Stomach (tissue), 9 donors: Measurements from ENCODE around the gene RAB6A. TPM values are rescaled to one million over a fixed set of nuclear protein-coding genes. Genes with fewer than 3 reads are reported as not detected.

ENCODE experiments used
- DNase-seq, 2 donors: peaks; one replicate each; pipeline versions ENCODE4 v3.0.0 to v3.0.0-alpha.2; 2013 to 2019
- H3K27ac ChIP-seq, 5 donors: fragments of 200-600 bp in 4 of 5; sonication (generic) in 4 of 5; one replicate each; pipeline ENCODE4 v1.5.1; 2013 to 2019; ENCODE audit warnings: mild to moderate bottlenecking in 1 of 5, moderate library complexity in 1 of 5
- H3K27me3 ChIP-seq, 3 donors: fragments of 200-600 bp; sonication (generic); one replicate each; pipeline ENCODE4 v1.5.1; 2017 to 2019; ENCODE audit warnings: mixed run types in 1 of 3
- H3K36me3 ChIP-seq, 4 donors: fragments of 200-600 bp; sonication (generic); 1 replicate in 3 of 4; 2 replicates in 1 of 4; pipeline ENCODE4 v1.5.1; 2016 to 2019
- H3K4me1 ChIP-seq, 4 donors: fragments of 200-600 bp; sonication (generic); one replicate each; pipeline ENCODE4 v1.5.1; 2016 to 2019
- H3K4me3 ChIP-seq, 4 donors: fragments of 200-600 bp; sonication (generic) in 3 of 4; one replicate each; pipeline ENCODE4 v1.5.1; 2016 to 2019; ENCODE audit warnings: mild to moderate bottlenecking in 1 of 4
- H3K9me3 ChIP-seq, 4 donors: fragments of 200-600 bp; sonication (generic); one replicate each; pipeline ENCODE4 v1.5.1; 2016 to 2019
- CTCF ChIP-seq, 7 experiments: fragments of 450-650 bp in 4 of 7; fragments of 200-600 bp in 3 of 7; sonication (generic) in 3 of 7; IDR thresholded peaks; one replicate each; pipeline ENCODE4 v1.5.1; 2016 to 2019; ENCODE audit warnings: antibody characterized with exemption in 7 of 7, control low read depth in 2 of 7, mild to moderate bottlenecking in 1 of 7
- EP300 ChIP-seq: sonication (generic); formaldehyde crosslinking; IDR thresholded peaks from one replicate; pipeline ENCODE4 v1.6.1; 2017; ENCODE audit warnings: antibody characterized with exemption
- POLR2A ChIP-seq, 4 donors: fragments of 450-650 bp; IDR thresholded peaks; one replicate each; pipeline ENCODE4 v1.6.1; 2016; ENCODE audit warnings: antibody characterized with exemption in 4 of 4, control low read depth in 2 of 4, mild to moderate bottlenecking in 1 of 4, moderate library complexity in 1 of 4
- POLR2AphosphoS5 ChIP-seq, 3 donors: sonication (generic); formaldehyde crosslinking; IDR thresholded peaks; one replicate each; pipeline ENCODE4 v1.6.1; 2016; ENCODE audit warnings: antibody characterized with exemption in 3 of 3
- WGBS, 5 donors: extraction: QIAGEN DNeasy Blood & Tissue Kit in 3 of 5; methylation state at CpG; one replicate each; pipeline versions ENCODE4 v1.1.5 to v1.1.7; 2013 to 2018; 5-methylcytosine and 5-hydroxymethylcytosine counted together
- intact Hi-C: fragments of 100-400 bp; cut with DNase I; formaldehyde crosslinking; loops from one replicate; pipeline ENCODE4 v1.15.1; 2023; ENCODE audit warnings: low total_unique reads
- polyA plus RNA-seq, 3 donors: library from polyadenylated mRNA; stranded (reverse); fragments of 200-250 nt; gene quantifications; one replicate each; pipeline ENCODE4 v1.2.3, GENCODE V29; 2013
- total RNA-seq, 5 donors: library from RNA; depleted of rRNA; stranded (reverse); fragments of >200 nt; gene quantifications; one replicate each; pipeline versions ENCODE4 v1.1.0 to v1.2.3, GENCODE V29; 2014 to 2016
- donor health status: healthy with polysubstance abuse.
- donor health status: Bipolar disorder and iron deficiency.
- donor health status: healthy.

RAB6A gene
- total and polyA plus RNA-seq, 8 donors = 34.7 to 373 (median 70.8) TPM

GRCh38 chr11:73652046-73652730 is 108.7 kb downstream of the RAB6A start:
- WGBS, 5 donors = 32 to 57% (median 47%) methylated on average over 7 to 8 of the region's 8 CpGs
- peak in 1 of 2 donors; percentile 84 for DNase-seq
- Histone ChIP-seq H3K36me3 (peaks cover 0 to 18% (median 0%) of the 10 kb centered on the region in 4 donors), H3K4me1 (peaks cover 0 to 21% (median 11%) of the 10 kb centered on the region in 4 donors), H3K27ac (no peak overlapping the region), H3K27me3 (no peaks in the 10 kb centered on the region), H3K9me3 (no peaks in the 10 kb centered on the region), H3K4me3 (no peak overlapping the region)
- no peak for TF ChIP-seq CTCF (IDR thresholded peaks at IDR 0.05)
- TF ChIP-seq POLR2A (IDR thresholded peaks at IDR 0.05) = no peak
- no peak for TF ChIP-seq EP300
- TF ChIP-seq POLR2AphosphoS5 (IDR thresholded peaks at IDR 0.05) = no peak
- intact Hi-C loops = no loop called here

DNA sequence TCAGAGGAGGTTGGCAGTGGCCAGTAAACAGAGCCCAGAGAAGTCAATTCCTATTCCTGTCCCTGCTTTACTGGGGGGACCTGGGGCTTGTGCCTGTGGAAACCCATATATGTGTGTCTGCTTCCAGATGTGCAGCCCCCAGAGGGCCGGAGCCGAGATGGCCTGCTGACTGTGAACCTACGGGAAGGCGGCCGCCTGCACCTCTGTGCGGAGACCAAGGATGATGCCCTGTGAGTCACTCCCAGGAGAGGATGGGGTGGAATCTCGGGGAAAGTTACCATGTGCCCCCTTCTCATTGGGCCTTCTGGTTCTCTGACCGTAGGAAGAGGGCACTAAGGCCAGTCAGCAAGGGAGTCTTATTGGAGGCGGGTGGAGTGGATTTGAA is 109.2 kb downstream of the RAB6A start:
- H3K4me3 ChIP-seq = no peak overlapping the region
- intact Hi-C loops = no loop called here
- no peak overlapping the region for H3K27ac ChIP-seq
- peaks cover 0 to 18% (median 0%) of the 10 kb centered on the region in 4 donors for H3K36me3 ChIP-seq
- H3K27me3 ChIP-seq = no peaks in the 10 kb centered on the region
- H3K9me3 ChIP-seq = no peaks in the 10 kb centered on the region
- no peak for DNase-seq
- peaks cover 0 to 27% (median 14%) of the 10 kb centered on the region in 4 donors for H3K4me1 ChIP-seq
- TF ChIP-seq POLR2A (IDR thresholded peaks at IDR 0.05) (no peak), POLR2AphosphoS5 (IDR thresholded peaks at IDR 0.05) (no peak), CTCF (IDR thresholded peaks at IDR 0.05) (no peak), EP300 (no peak)
- WGBS, 5 donors = 86 to 93% (median 92%) methylated on average over 9 of the region's 9 CpGs

DNA sequence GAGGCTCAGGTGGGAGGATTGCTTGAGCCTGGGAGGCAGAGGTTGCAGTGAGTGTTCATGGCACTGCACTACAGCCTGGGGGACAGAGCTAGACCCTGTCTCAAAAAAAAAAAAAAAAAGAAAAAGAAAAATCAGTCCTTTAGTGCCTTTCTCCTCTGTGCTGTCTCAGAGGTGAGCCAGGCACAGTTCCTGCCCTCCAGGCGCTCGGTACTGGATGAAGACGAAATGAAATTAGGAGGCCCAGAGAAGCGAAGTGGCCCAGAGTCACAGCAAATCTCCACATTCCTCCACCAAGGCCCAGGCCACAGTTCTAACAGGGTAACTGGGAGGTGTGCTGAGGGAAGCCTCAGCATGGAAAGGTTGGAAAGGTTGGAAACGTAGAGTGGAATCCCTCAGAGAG is 109.6 kb downstream of the RAB6A start:
- peaks cover 0 to 29% (median 14%) of the 10 kb centered on the region in 4 donors for H3K4me1 ChIP-seq
- H3K27me3 ChIP-seq = peaks cover 0 to 2% (median 0%) of the 10 kb centered on the region in 3 donors
- no peak for TF ChIP-seq CTCF (IDR thresholded peaks at IDR 0.05)
- TF ChIP-seq EP300 = no peak
- TF ChIP-seq POLR2AphosphoS5 (IDR thresholded peaks at IDR 0.05) = no peak
- TF ChIP-seq POLR2A (IDR thresholded peaks at IDR 0.05) = no peak
- 90 to 99% (median 96%) methylated on average over 5 of the region's 5 CpGs for WGBS, 5 donors
- no peak overlapping the region for H3K4me3 ChIP-seq
- intact Hi-C loops = no loop called here
- H3K9me3 ChIP-seq = no peaks in the 10 kb centered on the region
- H3K36me3 ChIP-seq = peaks cover 0 to 16% (median 0%) of the 10 kb centered on the region in 4 donors
- H3K27ac ChIP-seq = no peak overlapping the region
- no peak for DNase-seq

DNA sequence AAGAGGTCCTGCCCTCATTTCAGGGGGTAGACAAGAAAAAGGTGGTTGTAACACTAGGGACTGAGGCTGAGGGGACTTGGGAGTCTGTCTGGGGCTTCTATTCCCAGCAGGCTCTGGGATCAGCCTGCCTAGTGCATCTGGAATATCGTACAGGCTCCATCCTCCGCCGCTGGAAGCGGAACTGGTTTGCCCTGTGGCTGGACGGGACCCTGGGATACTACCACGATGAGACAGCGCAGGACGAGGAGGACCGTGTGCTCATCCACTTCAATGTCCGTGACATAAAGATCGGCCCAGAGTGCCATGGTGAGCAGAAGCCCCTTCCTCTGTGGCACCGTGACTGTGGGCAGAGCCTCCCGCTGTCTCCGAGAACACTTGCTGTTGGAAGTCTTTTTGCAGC is 110.5 kb downstream of the RAB6A start:
- Histone ChIP-seq H3K4me1 (peaks cover 4 to 37% (median 16%) of the 10 kb centered on the region in 4 donors), H3K36me3 (peaks cover 0 to 8% (median 0%) of the 10 kb centered on the region in 4 donors), H3K27ac (no peak overlapping the region), H3K4me3 (no peak overlapping the region), H3K9me3 (no peaks in the 10 kb centered on the region), H3K27me3 (peaks cover 0 to 11% (median 0%) of the 10 kb centered on the region in 3 donors)
- 92 to 99% (median 95%) methylated on average over 12 to 14 of the region's 14 CpGs for WGBS, 5 donors
- DNase-seq = no peak
- TF ChIP-seq POLR2AphosphoS5 (IDR thresholded peaks at IDR 0.05) (no peak), POLR2A (IDR thresholded peaks at IDR 0.05) (no peak), CTCF (IDR thresholded peaks at IDR 0.05) (no peak)
- intact Hi-C loops = no loop called here
